ENCODE data around the gene RPL11.
A peak's percentile ranks its signal among the peaks of the same experiment; 100 is the strongest.

The RPL11 gene

DNA sequence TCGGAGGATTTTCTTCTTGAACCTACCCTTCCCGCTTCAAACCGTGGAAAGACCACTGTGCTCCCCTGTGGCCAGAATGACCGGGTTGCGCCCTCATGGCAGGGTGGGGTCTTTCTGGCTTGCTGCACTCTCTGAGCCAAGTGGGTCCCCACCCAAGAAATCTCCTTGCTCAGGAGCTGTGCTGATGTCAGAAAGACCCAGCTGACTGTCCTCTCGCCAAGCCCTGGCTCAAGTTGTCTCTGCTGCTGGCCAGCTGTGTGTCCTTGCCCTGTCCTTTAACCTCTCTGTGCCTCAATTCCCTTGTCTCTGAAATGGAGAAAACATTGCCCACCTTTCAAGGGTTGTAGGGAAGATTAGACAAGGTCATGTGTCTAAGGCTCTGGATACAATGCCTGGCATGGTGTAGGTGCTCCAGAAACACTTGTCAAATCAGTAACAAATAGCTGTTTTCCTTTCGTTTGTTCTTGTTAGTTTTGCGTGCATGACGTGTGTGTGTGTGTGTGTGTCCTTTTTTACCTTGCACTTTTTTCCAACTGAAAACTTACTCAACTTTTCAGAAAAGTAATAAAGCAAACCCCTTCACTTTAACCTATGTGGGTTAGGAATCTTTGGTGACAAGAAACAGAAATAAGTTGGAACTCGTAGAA is 41.1 kb upstream of the RPL11 start:
- TF ChIP-seq, protein P1, sequence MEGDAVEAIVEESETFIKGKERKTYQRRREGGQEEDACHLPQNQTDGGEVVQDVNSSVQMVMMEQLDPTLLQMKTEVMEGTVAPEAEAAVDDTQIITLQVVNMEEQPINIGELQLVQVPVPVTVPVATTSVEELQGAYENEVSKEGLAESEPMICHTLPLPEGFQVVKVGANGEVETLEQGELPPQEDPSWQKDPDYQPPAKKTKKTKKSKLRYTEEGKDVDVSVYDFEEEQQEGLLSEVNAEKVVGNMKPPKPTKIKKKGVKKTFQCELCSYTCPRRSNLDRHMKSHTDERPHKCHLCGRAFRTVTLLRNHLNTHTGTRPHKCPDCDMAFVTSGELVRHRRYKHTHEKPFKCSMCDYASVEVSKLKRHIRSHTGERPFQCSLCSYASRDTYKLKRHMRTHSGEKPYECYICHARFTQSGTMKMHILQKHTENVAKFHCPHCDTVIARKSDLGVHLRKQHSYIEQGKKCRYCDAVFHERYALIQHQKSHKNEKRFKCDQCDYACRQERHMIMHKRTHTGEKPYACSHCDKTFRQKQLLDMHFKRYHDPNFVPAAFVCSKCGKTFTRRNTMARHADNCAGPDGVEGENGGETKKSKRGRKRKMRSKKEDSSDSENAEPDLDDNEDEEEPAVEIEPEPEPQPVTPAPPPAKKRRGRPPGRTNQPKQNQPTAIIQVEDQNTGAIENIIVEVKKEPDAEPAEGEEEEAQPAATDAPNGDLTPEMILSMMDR (IDR thresholded peaks at IDR 0.05; ENCODE audit: extremely low read depth, missing control alignments), result no peak
- DNase-seq (ENCODE audit: low spot score), result no peak

DNA sequence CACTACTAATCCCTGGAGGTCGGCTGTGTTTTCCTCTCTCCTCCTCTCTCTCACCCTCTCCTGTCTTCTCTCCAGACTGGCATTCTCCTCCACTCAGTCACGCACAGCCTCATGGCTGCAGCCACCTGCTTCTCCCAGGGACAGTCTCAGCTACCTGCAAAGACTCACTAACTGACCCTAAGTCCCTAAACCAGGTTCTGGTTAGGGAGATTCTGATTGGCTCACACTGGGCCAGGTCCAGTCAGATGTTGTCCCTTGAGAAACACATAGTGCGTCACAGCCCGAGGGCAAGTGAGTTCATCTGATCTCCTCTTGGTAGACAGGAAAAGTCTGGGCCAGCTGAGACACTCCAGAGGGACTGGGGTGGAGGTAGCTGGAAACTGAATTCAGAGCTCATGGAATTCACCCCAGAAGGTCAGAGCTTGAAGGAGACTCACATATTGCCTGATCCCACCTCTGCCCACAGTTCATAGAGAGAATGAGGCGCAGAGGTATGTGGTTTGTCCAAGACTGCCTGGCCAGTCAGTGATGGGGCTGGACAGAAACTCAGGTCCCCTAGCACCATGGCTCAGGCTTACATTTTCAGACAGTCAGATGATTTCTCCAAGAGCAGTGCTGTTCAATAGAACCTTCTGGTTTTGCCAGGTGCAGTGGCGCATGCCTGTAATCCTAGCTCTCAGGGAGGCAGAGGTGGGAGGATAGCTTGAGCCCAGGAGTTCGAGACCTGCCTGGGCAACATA is 40.4 kb upstream of the RPL11 start:
- no peak for DNase-seq (ENCODE audit: low spot score)
- TF ChIP-seq, protein P1 (IDR thresholded peaks at IDR 0.05; ENCODE audit: extremely low read depth, missing control alignments), result no peak

DNA sequence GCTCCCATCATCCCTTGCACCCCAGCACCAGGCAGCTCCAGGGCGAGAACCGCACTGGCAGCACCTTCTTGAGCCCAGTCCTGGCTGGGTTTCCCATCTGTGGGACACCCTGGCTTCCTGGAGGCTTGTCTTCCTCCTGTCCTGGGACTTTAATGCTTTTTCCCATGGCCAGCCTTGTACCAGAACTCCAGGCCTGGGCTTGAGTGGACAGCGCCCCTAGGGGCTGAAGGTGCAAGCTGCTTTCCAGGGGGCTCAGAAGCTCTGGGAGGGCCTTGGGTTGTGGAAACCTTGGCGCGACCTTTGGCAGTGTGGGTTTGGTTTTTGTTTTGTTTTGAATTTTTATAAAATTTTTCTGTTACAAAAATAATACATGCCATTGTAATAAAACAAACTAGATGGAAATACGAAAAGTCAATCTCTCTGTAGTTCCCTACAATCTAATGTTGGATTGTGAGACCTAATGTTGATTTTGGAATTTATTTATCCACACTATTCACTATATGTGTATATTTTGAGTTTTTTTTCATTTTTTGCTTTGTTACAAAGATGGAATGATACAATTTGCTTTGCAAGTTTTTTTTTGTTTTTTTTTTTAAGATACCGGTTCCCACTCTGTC is 33.8 kb upstream of the RPL11 start:
- peak; percentile 58 for DNase-seq (ENCODE audit: low spot score)
- TF ChIP-seq, protein P1 (IDR thresholded peaks at IDR 0.05; ENCODE audit: extremely low read depth, missing control alignments), result peak; percentile 81

DNA sequence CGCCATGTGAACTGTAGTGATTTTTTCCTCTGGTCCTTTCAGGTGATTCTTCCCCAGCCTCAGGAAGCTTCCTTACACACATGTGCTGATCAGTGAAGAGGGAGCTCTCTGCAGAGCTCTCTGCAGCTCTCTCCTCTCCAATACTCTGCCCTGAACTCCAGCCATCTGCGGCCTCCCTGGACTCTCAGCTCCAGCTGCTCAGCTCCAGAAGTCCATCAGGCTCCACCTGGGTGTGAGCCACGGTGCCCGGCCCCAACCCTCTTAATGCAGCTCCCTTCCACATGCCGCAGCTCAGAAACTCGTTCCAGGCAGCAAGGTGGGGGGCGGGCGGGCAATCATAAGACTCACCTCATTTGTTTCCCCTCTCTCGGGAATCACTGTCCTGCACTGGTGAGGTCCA is 30.9 kb upstream of the RPL11 start:
- no peak for DNase-seq (ENCODE audit: low spot score)
- TF ChIP-seq, protein P1 (IDR thresholded peaks at IDR 0.05; ENCODE audit: extremely low read depth, missing control alignments), result no peak

DNA sequence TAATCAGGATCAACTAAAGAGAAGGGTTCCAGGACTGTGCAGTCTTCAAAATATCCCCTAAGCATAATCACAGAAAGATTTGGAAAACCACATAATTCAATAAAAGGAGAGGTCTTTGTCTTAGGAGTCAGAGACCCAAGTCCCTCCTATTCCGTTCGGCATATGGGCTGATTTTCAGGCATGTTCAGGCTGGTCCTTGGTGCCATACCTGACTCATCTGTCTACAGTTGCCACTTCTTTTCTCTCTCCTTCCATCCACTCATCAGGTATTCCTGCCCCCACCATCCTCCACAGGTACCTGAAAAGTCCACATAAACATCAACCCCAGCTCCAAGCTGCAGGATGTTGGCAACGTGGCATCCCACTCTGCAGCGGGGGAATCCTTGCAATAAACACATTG is 29.7 kb upstream of the RPL11 start:
- TF ChIP-seq, protein P1 (IDR thresholded peaks at IDR 0.05; ENCODE audit: extremely low read depth, missing control alignments), result no peak
- DNase-seq (ENCODE audit: low spot score), result no peak

DNA sequence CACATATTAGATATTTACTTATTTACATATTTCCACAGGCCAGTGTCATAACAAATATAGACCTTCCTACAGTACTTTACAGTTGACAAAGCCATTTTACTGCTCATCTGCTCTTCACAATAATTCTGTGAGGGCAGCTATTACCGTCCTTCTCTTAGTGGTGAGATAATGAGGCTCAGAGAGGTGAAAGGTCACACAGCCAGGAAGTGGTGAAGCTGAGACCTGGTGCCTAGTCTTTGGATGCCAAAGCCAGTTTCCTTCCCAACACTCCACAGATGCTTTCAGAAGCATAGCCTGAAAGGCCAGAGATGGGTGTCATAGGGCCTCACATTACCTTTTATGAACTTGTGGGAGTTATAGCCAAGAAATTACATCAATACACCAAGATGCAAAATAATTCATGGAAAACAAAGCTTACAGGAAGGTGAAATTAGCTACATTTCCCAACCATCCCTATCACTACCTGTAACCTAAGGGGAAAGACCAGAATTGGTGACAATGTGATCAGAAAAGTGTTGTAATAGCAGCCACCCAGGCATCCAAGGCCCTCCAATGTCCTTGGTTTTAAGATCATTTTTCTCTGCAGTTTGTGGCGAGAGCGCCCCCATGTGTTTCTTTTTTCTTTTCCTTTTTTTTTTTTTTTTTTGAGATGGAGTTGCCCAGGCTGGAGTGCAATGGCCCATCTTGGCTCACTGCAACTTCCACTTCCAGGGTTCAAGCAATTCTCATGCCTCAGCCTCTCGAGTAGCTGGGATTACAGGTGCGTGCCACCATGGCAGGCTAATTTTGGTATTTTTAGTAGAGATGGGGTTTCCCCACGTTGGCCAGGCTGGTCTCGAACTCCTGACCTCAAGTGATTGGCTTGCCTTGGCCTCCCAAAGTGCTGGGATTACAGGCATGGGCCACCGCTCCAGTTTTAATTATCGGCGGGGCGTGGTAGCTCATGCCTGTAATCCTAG is 26.5 kb upstream of the RPL11 start:
- TF ChIP-seq, protein P1 (IDR thresholded peaks at IDR 0.05; ENCODE audit: extremely low read depth, missing control alignments), result no peak
- DNase-seq (ENCODE audit: low spot score), result no peak

Data from GM20000 (cell line).